Muscle of leg (tissue), 11 donors: ENCODE results near the gene COL4A1. TPM values are rescaled to one million over a fixed set of nuclear protein-coding genes. Genes with fewer than 3 reads are reported as not detected.

Experiments
- DNase-seq: peaks from one replicate; pipeline ENCODE4 v3.0.0; 2013
- H3K27ac ChIP-seq: one replicate; pipeline ENCODE4 v1.5.1; 2013; ENCODE audit warnings: mild to moderate bottlenecking, low read length, control low read depth
- H3K27me3 ChIP-seq: one replicate; pipeline ENCODE4 v1.6.1; 2013; ENCODE audit warnings: low read length; ENCODE audit not compliant: control insufficient read depth, insufficient read depth
- H3K36me3 ChIP-seq: one replicate; pipeline ENCODE4 v1.6.1; 2013; ENCODE audit warnings: low read length; ENCODE audit not compliant: control insufficient read depth, insufficient read depth
- H3K4me1 ChIP-seq: one replicate; pipeline ENCODE4 v1.6.1; 2013; ENCODE audit warnings: low read length; ENCODE audit not compliant: control insufficient read depth, insufficient read depth
- H3K4me3 ChIP-seq: one replicate; pipeline ENCODE4 v1.5.1; 2013; ENCODE audit warnings: low read length, control low read depth
- H3K9me3 ChIP-seq: replicated peaks from 2 replicates; pipeline ENCODE4 v1.6.1; 2013; ENCODE audit warnings: low read depth, low read length; ENCODE audit not compliant: control insufficient read depth
- WGBS: methylation state at CpG from one replicate; pipeline ENCODE4 v1.1.5; 2013; ENCODE audit warnings: missing lambda C conversion rate; ENCODE audit not compliant: insufficient coverage; 5-methylcytosine and 5-hydroxymethylcytosine counted together
- polyA plus RNA-seq, 8 donors: library from polyadenylated mRNA; unstranded; fragments of 120-200 nt; gene quantifications; one replicate each; pipeline versions ENCODE4 v1.2.1 to v1.2.3, GENCODE V29; 2013; ENCODE audit warnings: inconsistent platforms in 1 of 8, low replicate concordance in 1 of 8; ENCODE audit not compliant: insufficient read length in 8 of 8, insufficient read depth in 1 of 8
- total RNA-seq: library from RNA; stranded (reverse); fragments of 120-200 nt; gene quantifications from one replicate; pipeline ENCODE4 v1.2.4, GENCODE V29; 2013

Gene COL4A1
- total and polyA plus RNA-seq, 9 donors, result 583 to 861 (median 730) TPM

DNA sequence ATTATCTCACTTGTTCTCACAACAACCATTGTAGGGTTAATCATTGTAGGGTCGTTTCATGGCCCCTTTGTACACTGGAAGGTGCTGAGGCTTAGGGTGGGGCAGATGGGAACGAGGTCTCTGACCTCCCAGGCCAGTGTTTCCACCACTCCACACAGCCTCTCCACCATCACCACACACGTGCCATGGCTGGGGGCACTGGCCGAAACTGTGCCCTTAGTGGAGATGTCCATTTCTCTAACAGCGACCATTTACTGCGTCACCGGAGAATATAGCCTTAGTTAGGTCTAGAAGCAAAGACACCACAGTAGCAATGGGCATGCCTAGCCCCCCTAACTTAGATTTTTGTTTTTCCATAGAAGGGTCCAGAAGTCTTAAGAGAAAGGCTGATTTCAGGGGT is 36.5 kb downstream of the COL4A1 start:
- Histone ChIP-seq H3K9me3 (no peaks in the 10 kb centered on the region), H3K4me3 (no peak overlapping the region), H3K27ac (no peak overlapping the region), H3K4me1 (peaks cover 55% of the 10 kb centered on the region), H3K36me3 (peaks cover 20% of the 10 kb centered on the region), H3K27me3 (no peaks in the 10 kb centered on the region)
- WGBS, result 80% methylated on average over 3 of the region's 7 CpGs
- no peak for DNase-seq

DNA sequence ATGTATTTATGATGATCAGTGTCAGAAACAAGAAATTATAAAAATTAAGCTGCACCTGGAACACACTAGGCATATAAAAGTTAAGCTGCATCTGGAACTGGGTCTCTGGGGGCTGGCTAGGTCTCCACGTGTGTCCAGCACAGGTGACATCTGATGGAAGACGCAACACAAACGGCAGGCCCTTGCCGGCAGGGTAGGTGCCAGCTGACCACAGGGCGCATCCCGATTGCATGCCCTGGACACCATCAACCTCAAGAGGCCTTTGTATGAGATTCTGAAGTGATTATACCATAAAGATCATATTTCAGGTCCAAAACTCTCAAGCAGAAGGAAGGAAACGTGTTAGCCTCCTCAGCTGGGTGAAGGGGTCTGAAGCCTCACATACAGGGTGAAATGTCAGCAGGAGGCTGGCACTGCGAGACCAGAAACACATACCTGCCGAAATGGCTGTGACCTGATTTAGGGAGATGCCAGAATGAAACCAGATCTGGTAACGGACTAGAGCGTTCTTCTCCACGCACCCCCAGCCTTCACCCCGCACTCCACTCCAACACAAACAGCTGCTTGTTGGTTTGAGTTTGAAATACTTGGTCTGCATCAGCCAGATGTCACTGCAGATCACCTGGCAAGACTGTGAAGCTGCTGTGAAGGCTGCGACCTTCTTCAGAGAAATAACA is 37.3 kb downstream of the COL4A1 start:
- Histone ChIP-seq H3K27ac (no peak overlapping the region), H3K4me1 (peaks cover 61% of the 10 kb centered on the region), H3K27me3 (no peaks in the 10 kb centered on the region), H3K9me3 (no peaks in the 10 kb centered on the region), H3K4me3 (no peak overlapping the region), H3K36me3 (peaks cover 28% of the 10 kb centered on the region)
- no peak for DNase-seq
- WGBS, result 80% methylated on average over 1 of the region's 14 CpGs

GRCh38 chr13:110268576-110269185 is 38.3 kb downstream of the COL4A1 start:
- DNase-seq, result no peak
- H3K4me3 ChIP-seq, result no peak overlapping the region
- H3K27ac ChIP-seq, result no peak overlapping the region
- peaks cover 29% of the 10 kb centered on the region for H3K36me3 ChIP-seq
- WGBS, result 86% methylated on average over 12 of the region's 16 CpGs
- H3K9me3 ChIP-seq, result no peaks in the 10 kb centered on the region
- H3K27me3 ChIP-seq, result no peaks in the 10 kb centered on the region
- peaks cover 63% of the 10 kb centered on the region for H3K4me1 ChIP-seq

DNA sequence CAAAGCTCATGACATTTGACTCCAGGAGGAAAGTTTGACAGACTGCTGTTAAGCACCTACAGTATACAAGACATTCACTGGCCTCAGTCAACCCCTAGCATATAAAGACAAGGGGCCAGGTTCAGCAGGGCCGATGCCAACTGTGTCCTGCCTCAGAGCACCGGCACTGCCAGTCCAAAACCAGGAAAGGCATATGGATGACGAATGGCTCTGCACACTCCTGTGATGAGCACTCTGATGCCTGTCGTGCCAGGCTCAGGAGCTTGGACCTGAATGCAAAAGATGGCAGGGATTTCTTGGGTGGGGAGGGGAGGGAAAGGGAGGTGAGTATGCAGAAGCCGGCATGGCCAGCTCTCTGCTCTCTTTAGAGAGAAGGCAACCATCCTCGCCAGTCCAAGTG is 38.9 kb downstream of the COL4A1 start:
- no peak overlapping the region for H3K4me3 ChIP-seq
- DNase-seq, result no peak
- H3K4me1 ChIP-seq, result peaks cover 68% of the 10 kb centered on the region
- H3K9me3 ChIP-seq, result no peaks in the 10 kb centered on the region
- peaks cover 29% of the 10 kb centered on the region for H3K36me3 ChIP-seq
- H3K27me3 ChIP-seq, result no peaks in the 10 kb centered on the region
- WGBS, result 79% methylated on average over 6 of the region's 6 CpGs
- no peak overlapping the region for H3K27ac ChIP-seq

GRCh38 chr13:110266983-110267382 is 40.0 kb downstream of the COL4A1 start:
- H3K27ac ChIP-seq, result no peak overlapping the region

GRCh38 chr13:110266431-110266809 is 40.5 kb downstream of the COL4A1 start:
- DNase-seq, result no peak
- Histone ChIP-seq H3K27ac (peak overlapping the region; percentile 79), H3K9me3 (no peaks in the 10 kb centered on the region), H3K27me3 (no peaks in the 10 kb centered on the region), H3K36me3 (peaks cover 23% of the 10 kb centered on the region), H3K4me3 (no peak overlapping the region), H3K4me1 (peaks cover 83% of the 10 kb centered on the region)
- WGBS, result 79% methylated on average over 4 of the region's 8 CpGs

More at GRCh38 chr13:110266983-110267382, 40.0 kb downstream of the COL4A1 start:
- WGBS, result 20% methylated on average over 1 of the region's 10 CpGs
- Histone ChIP-seq H3K9me3 (no peaks in the 10 kb centered on the region), H3K36me3 (peaks cover 23% of the 10 kb centered on the region), H3K27me3 (no peaks in the 10 kb centered on the region), H3K4me3 (no peak overlapping the region), H3K4me1 (peaks cover 78% of the 10 kb centered on the region)
- no peak for DNase-seq

DNA sequence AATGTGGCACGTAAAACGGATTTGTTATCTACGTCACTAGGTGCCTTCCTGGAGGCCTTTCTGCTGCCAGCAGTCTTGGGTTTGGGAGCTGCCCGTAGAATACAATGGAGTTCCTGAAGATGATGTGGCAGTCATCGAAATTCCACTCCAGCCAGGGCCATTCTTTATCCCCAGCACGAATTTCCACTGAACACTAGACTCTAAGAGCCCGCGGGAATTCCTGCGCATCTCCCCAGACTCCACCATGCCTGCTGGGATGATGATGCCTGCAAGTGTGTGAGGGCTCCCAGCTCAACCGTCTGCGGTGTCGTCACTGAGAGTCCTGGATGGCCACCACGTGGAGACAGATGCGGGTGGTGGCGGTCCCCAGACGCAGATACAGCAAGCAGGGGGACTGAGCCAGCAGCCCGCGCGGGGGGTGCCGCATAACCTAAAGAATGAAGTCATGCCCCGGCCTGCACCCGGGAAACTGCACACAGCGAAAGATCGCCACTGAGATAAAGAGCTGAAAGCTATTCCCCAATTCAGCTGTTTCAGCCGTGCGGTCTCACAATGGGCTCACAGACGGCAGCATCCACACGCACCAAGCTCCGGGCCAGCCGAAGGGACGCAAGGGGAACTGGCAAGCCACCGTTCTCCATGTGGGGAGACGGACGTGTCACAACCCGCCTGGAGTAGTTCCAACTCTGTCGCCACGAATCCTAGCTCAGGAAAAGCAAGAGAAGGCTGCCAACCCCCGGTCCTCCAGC is 41.1 kb downstream of the COL4A1 start:
- Histone ChIP-seq H3K36me3 (peaks cover 23% of the 10 kb centered on the region), H3K9me3 (no peaks in the 10 kb centered on the region), H3K4me3 (no peak overlapping the region), H3K27me3 (no peaks in the 10 kb centered on the region), H3K4me1 (peaks cover 82% of the 10 kb centered on the region), H3K27ac (peak overlapping the region; percentile 79)
- DNase-seq, result peak; percentile 50
- WGBS, result 71% methylated on average over 30 of the region's 38 CpGs

DNA sequence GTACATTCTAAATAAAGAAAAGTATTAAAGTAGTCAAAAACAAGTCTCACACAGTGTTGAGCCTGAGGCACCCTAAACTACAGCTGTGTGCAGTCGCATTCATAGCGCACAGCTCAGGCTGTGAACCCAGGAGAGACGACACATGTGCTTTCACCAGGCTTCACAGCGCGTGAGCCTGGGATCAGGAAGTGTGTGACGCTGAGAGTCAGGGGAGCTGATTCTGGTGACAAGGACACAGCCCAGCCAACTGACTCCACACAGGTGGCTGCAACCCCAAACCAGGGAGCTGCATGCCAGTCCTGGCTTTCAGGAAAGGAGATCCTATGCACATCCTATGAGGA is 41.6 kb downstream of the COL4A1 start:
- H3K9me3 ChIP-seq, result no peaks in the 10 kb centered on the region
- peaks cover 77% of the 10 kb centered on the region for H3K4me1 ChIP-seq
- H3K27ac ChIP-seq, result peak overlapping the region; percentile 79
- H3K27me3 ChIP-seq, result no peaks in the 10 kb centered on the region
- 50% methylated on average over 6 of the region's 6 CpGs for WGBS
- H3K36me3 ChIP-seq, result peaks cover 24% of the 10 kb centered on the region
- H3K4me3 ChIP-seq, result no peak overlapping the region
- peak; percentile 56 for DNase-seq

DNA sequence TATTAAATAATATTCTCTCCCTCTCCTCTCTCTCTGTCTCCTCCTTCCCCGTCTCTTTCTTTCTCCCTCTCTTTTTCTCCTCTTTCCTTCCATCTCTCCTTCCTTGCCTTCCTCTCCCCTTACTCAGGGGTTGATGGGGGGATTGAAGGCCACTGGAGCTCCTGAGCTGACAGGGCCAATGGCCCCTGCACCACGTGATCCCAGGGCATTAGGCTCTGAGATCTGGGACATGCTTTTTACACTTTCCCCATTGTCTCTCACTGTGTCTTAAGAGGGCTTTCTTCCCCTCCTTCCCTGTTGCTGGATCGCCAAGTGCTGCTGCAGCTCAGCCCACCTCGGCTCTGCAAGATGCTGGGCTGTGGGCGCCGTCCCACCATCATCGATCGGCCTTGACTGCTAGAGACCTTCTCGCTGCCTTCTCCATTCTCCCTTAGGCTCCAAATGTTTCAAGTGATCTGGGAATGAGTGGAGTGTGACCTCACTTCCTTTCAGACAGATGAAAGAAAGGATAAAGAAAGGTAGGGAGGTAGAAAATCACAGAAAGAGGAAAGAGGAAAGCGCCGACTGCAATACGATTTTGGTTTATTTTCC is 42.2 kb downstream of the COL4A1 start:
- Histone ChIP-seq H3K4me1 (peaks cover 77% of the 10 kb centered on the region), H3K9me3 (no peaks in the 10 kb centered on the region), H3K27ac (peak overlapping the region; percentile 79), H3K4me3 (no peak overlapping the region), H3K36me3 (peaks cover 26% of the 10 kb centered on the region), H3K27me3 (no peaks in the 10 kb centered on the region)
- 29% methylated on average over 1 of the region's 12 CpGs for WGBS
- DNase-seq, result no peak

GRCh38 chr13:110263888-110264287 is 43.1 kb downstream of the COL4A1 start:
- Histone ChIP-seq H3K4me3 (no peak overlapping the region), H3K9me3 (no peaks in the 10 kb centered on the region), H3K27ac (peak overlapping the region; percentile 79), H3K36me3 (peaks cover 23% of the 10 kb centered on the region), H3K4me1 (peaks cover 76% of the 10 kb centered on the region), H3K27me3 (no peaks in the 10 kb centered on the region)
- no CpG with 5 or more reads among the region's 5 CpGs for WGBS
- peak; percentile 95 for DNase-seq
